Measurements from ENCODE around the gene RBP3. TPM values are rescaled to one million over a fixed set of nuclear protein-coding genes. Genes with fewer than 3 reads are reported as not detected.

The RBP3 gene
- total RNA-seq, 4 donors from 2014 or later: not detected

DNA sequence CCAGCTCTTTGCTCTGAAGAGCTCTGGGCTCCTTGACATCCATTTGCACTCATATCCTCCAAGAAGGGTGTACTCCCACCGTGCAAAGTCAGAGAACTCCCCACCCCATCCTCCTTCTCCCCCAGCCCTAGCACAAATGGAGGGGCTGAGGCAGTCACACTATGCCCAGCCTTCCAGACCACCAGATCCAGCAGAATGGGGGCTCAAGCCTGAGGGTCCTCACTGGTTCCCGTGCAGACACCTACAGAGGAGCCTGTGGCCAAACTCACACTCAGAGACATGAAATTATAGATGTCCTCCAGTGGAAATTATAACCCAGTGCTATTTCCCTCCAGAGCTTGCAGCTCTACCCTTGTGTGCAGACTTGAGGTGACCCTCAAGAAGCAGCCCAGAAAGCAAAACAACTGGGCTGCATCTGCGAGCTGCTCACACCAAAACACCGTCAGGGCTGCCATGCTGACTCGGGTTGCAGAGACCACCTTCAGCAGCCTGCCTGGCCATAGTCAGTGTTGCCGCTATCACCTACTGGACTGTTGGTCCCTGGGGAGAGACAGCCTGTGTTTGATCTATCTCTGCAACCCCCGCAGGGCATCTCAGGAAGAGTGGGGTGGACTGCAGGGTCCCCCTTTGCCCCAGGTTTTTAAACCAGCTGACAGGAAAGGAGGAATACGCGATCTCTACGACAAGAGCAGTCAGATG, 28.5 kb downstream of the RBP3 start:
- H3K27me3 ChIP-seq: no peaks in the 10 kb centered on the region
- no peak for TF ChIP-seq POLR2A (IDR thresholded peaks at IDR 0.05)
- TF ChIP-seq, protein P1, sequence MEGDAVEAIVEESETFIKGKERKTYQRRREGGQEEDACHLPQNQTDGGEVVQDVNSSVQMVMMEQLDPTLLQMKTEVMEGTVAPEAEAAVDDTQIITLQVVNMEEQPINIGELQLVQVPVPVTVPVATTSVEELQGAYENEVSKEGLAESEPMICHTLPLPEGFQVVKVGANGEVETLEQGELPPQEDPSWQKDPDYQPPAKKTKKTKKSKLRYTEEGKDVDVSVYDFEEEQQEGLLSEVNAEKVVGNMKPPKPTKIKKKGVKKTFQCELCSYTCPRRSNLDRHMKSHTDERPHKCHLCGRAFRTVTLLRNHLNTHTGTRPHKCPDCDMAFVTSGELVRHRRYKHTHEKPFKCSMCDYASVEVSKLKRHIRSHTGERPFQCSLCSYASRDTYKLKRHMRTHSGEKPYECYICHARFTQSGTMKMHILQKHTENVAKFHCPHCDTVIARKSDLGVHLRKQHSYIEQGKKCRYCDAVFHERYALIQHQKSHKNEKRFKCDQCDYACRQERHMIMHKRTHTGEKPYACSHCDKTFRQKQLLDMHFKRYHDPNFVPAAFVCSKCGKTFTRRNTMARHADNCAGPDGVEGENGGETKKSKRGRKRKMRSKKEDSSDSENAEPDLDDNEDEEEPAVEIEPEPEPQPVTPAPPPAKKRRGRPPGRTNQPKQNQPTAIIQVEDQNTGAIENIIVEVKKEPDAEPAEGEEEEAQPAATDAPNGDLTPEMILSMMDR (IDR thresholded peaks at IDR 0.05 in 4 of 5, conservative IDR thresholded peaks at IDR 0.05 in 1 of 5): no peak
- in situ Hi-C loops (cut with MboI; ENCODE audit: low sequenced_read_pairs in 4 of 4) (loop anchor here in 1 of 4 donors (25.0 kb wide), 1 partner anchor 1089 kb away; the partner anchor contains the start of gene ANTXRL), intact Hi-C loops (cut with DNase I; ENCODE audit: low total_unique reads) (no loop called here)
- DNase-seq (no peak), ATAC-seq (no peak)
- H3K27ac ChIP-seq: no peak overlapping the region
- no peaks in the 10 kb centered on the region for H3K9me3 ChIP-seq
- H3K36me3 ChIP-seq: no peaks in the 10 kb centered on the region
- H3K4me3 ChIP-seq: no peak overlapping the region
- peaks cover 9 to 11% of the 10 kb centered on the region in 2 donors for H3K4me1 ChIP-seq

DNA sequence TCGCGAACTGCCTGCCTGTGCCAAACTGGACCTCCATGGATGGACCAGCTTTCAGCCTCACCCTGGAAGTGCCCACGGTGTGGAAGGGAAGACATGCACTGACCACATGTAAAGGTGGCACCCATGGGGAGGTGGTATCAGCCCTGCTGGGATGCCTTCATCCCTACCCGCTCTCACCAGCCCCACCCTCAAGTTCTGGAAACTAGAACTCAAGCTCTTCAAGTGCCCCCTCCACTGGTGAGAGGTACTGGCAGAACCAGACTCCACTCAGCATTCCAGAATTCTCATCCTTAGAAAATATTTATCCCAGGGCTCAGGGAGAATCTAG, 30.0 kb downstream of the RBP3 start:
- in situ Hi-C loops (cut with MboI; ENCODE audit: low sequenced_read_pairs in 4 of 4): loop anchor here in 1 of 4 donors (25.0 kb wide), 1 partner anchor 1091 kb away; the partner anchor contains the start of gene ANTXRL
- H3K9me3 ChIP-seq: no peaks in the 10 kb centered on the region
- H3K27me3 ChIP-seq: no peaks in the 10 kb centered on the region
- H3K4me3 ChIP-seq: no peak overlapping the region
- no peaks in the 10 kb centered on the region for H3K36me3 ChIP-seq
- TF ChIP-seq POLR2A (IDR thresholded peaks at IDR 0.05): no peak
- TF ChIP-seq, protein P1 (IDR thresholded peaks at IDR 0.05 in 4 of 5, conservative IDR thresholded peaks at IDR 0.05 in 1 of 5): no peak
- DNase-seq (no peak), ATAC-seq (no peak)
- intact Hi-C loops (cut with DNase I; ENCODE audit: low total_unique reads): no loop called here
- no peak overlapping the region for H3K27ac ChIP-seq
- H3K4me1 ChIP-seq: peaks cover 9 to 16% of the 10 kb centered on the region in 2 donors

DNA sequence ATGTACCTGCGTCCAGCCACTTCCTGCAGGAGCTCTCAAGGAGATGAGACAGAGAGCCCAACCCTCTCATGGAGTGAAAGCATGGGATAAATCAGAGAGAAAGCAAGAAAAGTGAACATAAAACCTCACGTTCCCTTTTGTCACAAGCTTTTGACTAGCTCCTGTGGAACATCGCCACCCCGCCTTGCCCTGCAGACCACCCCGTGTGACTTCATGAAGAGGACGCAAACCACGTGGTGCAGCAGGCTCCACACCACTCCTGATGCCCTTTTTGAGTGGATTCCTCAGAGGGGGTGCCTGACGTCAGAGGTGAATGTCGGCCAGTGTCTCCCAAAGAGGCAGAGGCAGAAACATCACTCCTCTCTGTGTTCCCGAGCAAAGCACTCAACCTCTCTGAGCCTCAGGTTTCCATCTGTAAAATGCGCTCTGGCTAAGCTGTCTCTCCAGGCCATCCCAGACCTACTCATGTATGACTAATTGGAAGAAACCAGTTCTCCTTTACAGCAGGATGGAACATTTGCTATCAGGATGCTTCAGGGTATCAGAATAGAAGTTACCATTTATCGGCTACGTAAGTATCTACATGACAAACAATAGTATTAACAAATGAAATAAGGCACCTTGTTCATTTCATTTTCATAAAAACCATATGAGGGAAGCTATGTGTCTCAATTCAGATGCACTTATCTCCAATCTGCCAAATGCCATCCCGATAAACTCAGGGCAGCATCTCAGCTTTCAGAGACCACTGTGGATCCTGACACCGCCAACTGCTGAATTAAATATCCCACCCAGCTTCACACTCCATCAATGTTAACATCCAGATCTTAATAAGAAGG, 30.7 kb downstream of the RBP3 start:
- H3K36me3 ChIP-seq: no peaks in the 10 kb centered on the region
- no peaks in the 10 kb centered on the region for H3K9me3 ChIP-seq
- TF ChIP-seq POLR2A (IDR thresholded peaks at IDR 0.05): no peak
- TF ChIP-seq, protein P1 (IDR thresholded peaks at IDR 0.05 in 4 of 5, conservative IDR thresholded peaks at IDR 0.05 in 1 of 5): no peak
- no peaks in the 10 kb centered on the region for H3K27me3 ChIP-seq
- intact Hi-C loops (cut with DNase I; ENCODE audit: low total_unique reads): no loop called here
- no peak overlapping the region for H3K27ac ChIP-seq
- no peak overlapping the region for H3K4me3 ChIP-seq
- in situ Hi-C loops (cut with MboI; ENCODE audit: low sequenced_read_pairs in 4 of 4): loop anchor here in 1 of 4 donors (25.0 kb wide), 1 partner anchor 1092 kb away; the partner anchor contains the start of gene ANTXRL
- peaks cover 11 to 20% of the 10 kb centered on the region in 2 donors for H3K4me1 ChIP-seq
- DNase-seq: no peak
- ATAC-seq: no peak

DNA sequence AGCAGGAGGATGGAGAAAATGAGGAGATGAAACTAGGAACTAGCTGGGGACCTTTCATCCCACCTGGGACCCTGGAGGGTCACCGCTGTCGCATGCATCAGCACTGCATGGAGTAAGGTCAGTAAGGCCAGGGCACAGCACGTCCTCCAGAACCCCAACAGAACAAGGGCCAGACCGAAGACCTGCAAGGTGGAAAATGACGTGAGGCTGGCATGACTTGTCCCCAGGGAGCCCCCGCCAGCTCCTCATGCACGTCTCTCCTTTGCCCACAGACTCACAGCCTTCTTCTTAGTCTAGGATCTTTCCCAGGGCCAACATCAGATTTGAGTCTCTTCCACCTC, 31.3 kb downstream of the RBP3 start:
- no peaks in the 10 kb centered on the region for H3K27me3 ChIP-seq

More for the DNA sequence above, 31.3 kb downstream of the RBP3 start:
- ATAC-seq (no peak), DNase-seq (no peak)
- no peak overlapping the region for H3K4me3 ChIP-seq
- H3K9me3 ChIP-seq: no peaks in the 10 kb centered on the region
- intact Hi-C loops (cut with DNase I; ENCODE audit: low total_unique reads) (no loop called here), in situ Hi-C loops (cut with MboI; ENCODE audit: low sequenced_read_pairs in 4 of 4) (loop anchor here in 1 of 4 donors (25.0 kb wide), 1 partner anchor 1092 kb away; the partner anchor contains the start of gene ANTXRL)
- no peak overlapping the region for H3K27ac ChIP-seq
- H3K4me1 ChIP-seq: peaks cover 13 to 22% of the 10 kb centered on the region in 2 donors
- TF ChIP-seq, protein P1 (IDR thresholded peaks at IDR 0.05 in 4 of 5, conservative IDR thresholded peaks at IDR 0.05 in 1 of 5): no peak
- TF ChIP-seq POLR2A (IDR thresholded peaks at IDR 0.05): no peak
- no peaks in the 10 kb centered on the region for H3K36me3 ChIP-seq

Measured in gastrocnemius medialis (tissue), 4 donors.